HCT116 (cell line): Measurements from ENCODE around the gene AIRE.

Source experiments
- EZH2 ChIP-seq: fragments of 200-600 bp; sonication (generic); IDR thresholded peaks from 2 replicates; pipeline ENCODE4 v1.6.1; 2017; ENCODE audit warnings: antibody characterized with exemption, mixed run types
- FOSL1 ChIP-seq: IDR thresholded peaks from 2 replicates; pipeline ENCODE4 v1.6.1; 2012; ENCODE audit warnings: low read depth
- POLR2A ChIP-seq: IDR thresholded peaks from 2 replicates; pipeline ENCODE4 v1.7.0; 2011; ENCODE audit warnings: borderline replicate concordance; ENCODE audit not compliant: insufficient read depth, insufficient read length; ENCODE audit errors: extremely low read depth
- POLR2AphosphoS5 ChIP-seq: IDR thresholded peaks from 2 replicates; pipeline ENCODE4 v1.6.1; 2011; ENCODE audit warnings: mild to moderate bottlenecking, low read depth, low read length, moderate library complexity
- TF ChIP-seq, protein P1 (sequence below), 3 experiments: fragments of 200-600 bp in 1 of 3; sonication (generic) in 1 of 3; IDR thresholded peaks in 2 of 3; conservative IDR thresholded peaks in 1 of 3; 2 replicates each; pipeline ENCODE4 v1.5.1; 2012 to 2017; ENCODE audit warnings: low read depth in 2 of 3, low read length in 2 of 3, antibody characterized with exemption in 1 of 3, borderline replicate concordance in 1 of 3, control low read depth in 1 of 3, mild to moderate bottlenecking in 1 of 3, mixed read lengths in 1 of 3, mixed run types in 1 of 3, moderate library complexity in 1 of 3; ENCODE audit not compliant: insufficient read depth in 1 of 3

DNA sequence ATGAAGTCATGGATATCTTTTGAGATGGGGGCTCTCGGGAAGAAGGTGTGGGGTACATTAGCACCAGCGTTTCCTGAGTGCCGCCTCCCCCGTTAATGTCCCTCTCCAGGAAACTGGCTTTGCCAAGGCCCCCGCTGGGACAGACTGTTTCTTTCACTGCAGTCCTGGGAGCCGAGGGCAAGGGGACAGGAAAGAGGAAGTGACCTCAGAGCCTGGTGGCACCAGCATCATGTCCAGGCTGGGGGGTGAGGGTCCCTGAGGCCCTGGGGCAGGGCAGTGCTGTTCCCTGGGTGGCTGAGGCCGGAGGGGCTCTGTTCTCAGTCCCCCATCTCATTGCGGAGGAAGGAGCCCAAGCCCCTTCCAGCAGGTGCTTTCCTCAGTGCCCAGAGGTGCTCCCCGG is 20.0 kb downstream of the AIRE start:
- TF ChIP-seq, protein P1, sequence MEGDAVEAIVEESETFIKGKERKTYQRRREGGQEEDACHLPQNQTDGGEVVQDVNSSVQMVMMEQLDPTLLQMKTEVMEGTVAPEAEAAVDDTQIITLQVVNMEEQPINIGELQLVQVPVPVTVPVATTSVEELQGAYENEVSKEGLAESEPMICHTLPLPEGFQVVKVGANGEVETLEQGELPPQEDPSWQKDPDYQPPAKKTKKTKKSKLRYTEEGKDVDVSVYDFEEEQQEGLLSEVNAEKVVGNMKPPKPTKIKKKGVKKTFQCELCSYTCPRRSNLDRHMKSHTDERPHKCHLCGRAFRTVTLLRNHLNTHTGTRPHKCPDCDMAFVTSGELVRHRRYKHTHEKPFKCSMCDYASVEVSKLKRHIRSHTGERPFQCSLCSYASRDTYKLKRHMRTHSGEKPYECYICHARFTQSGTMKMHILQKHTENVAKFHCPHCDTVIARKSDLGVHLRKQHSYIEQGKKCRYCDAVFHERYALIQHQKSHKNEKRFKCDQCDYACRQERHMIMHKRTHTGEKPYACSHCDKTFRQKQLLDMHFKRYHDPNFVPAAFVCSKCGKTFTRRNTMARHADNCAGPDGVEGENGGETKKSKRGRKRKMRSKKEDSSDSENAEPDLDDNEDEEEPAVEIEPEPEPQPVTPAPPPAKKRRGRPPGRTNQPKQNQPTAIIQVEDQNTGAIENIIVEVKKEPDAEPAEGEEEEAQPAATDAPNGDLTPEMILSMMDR (IDR thresholded peaks at IDR 0.05 in 2 of 3, conservative IDR thresholded peaks at IDR 0.05 in 1 of 3; ENCODE audit: borderline replicate concordance in 1 of 3, insufficient read depth in 1 of 3, low read depth in 2 of 3, low read length in 2 of 3) = no peak
- TF ChIP-seq POLR2A (no peak), FOSL1 (no peak), POLR2AphosphoS5 (no peak), EZH2 (no peak)
